PC-9 (cell line): ENCODE data around the gene MTPN. TPM values are rescaled to one million over a fixed set of nuclear protein-coding genes. Genes with fewer than 3 reads are reported as not detected.

ENCODE experiments used
- Bru-seq: library from RNA; stranded (reverse); fragments of 400-500 nt; gene quantifications from one replicate; lab custom pipeline; 2021; lab: Mats Ljungman, UMichigan
- BruChase-seq, 2 experiments: library from RNA; stranded (reverse); fragments of 400-500 nt; gene quantifications; one replicate each; lab custom pipeline; 2021; lab: Mats Ljungman, UMichigan
- BruUV-seq: library from RNA; stranded (reverse); fragments of 400-500 nt; replicated peaks from 2 replicates; lab custom pipeline; 2021; lab: Mats Ljungman, UMichigan
- CTCF ChIA-PET: fragments of 300-600 bp; sonication (Branson Sonifier 250); formaldehyde crosslinking; loops from one replicate; lab custom pipeline; 2022; ENCODE audit warnings: antibody characterized with exemption; lab: Charles Lee
- POLR2A ChIA-PET: fragments of 300-600 bp; sonication (Branson Sonifier 250); formaldehyde crosslinking; loops from one replicate; lab custom pipeline; 2022; ENCODE audit warnings: antibody characterized with exemption; ENCODE audit not compliant: unreplicated experiment; lab: Charles Lee
- DNase-seq, 2 experiments: peaks; one replicate each; pipeline versions ENCODE4 v3.0.0 to v3.0.0-alpha.2; 2015 to 2022; ENCODE audit warnings: mixed read lengths in 1 of 2
- H2AFZ ChIP-seq: fragments of 200-600 bp; sonication (generic); 2 replicates; pipeline ENCODE4 v1.8.1; 2017; ENCODE audit warnings: antibody characterized with exemption
- H3F3A ChIP-seq: fragments of 200-600 bp; sonication (generic); 2 replicates; pipeline ENCODE4 v1.8.1; 2017; ENCODE audit warnings: antibody characterized with exemption, mild to moderate bottlenecking, low read depth; ENCODE audit not compliant: insufficient read depth
- H3K27ac ChIP-seq: fragments of 200-600 bp; sonication (generic); 2 replicates; pipeline ENCODE4 v1.6.1; 2016; ENCODE audit warnings: mixed run types
- H3K27me3 ChIP-seq: fragments of 200-600 bp; sonication (generic); 2 replicates; pipeline ENCODE4 v1.6.1; 2016; ENCODE audit warnings: low read depth, mixed run types; ENCODE audit not compliant: insufficient read depth
- H3K36me3 ChIP-seq: fragments of 200-600 bp; sonication (generic); 2 replicates; pipeline ENCODE4 v1.6.1; 2016; ENCODE audit warnings: low read depth, mixed run types
- H3K4me1 ChIP-seq: fragments of 200-600 bp; sonication (generic); replicated peaks from 2 replicates; pipeline ENCODE4 v1.6.1; 2016; ENCODE audit warnings: mixed run types; ENCODE audit not compliant: insufficient read depth
- H3K4me2 ChIP-seq: fragments of 200-600 bp; sonication (generic); 2 replicates; pipeline ENCODE4 v1.6.1; 2017; ENCODE audit warnings: mixed run types
- H3K4me3 ChIP-seq: fragments of 200-600 bp; sonication (generic); 2 replicates; pipeline ENCODE4 v1.6.1; 2016; ENCODE audit warnings: mixed run types
- H3K79me2 ChIP-seq: fragments of 200-600 bp; sonication (generic); 2 replicates; pipeline ENCODE4 v1.6.1; 2017; ENCODE audit warnings: low read depth, mixed run types
- H3K9me2 ChIP-seq: fragments of 200-600 bp; sonication (generic); 2 replicates; pipeline ENCODE4 v1.8.1; 2017; ENCODE audit warnings: mild to moderate bottlenecking; ENCODE audit not compliant: insufficient read depth
- H3K9me3 ChIP-seq: fragments of 200-600 bp; sonication (generic); 2 replicates; pipeline ENCODE4 v1.8.1; 2016; ENCODE audit warnings: low read depth; ENCODE audit not compliant: insufficient read depth
- H4K20me1 ChIP-seq: fragments of 200-600 bp; sonication (generic); 2 replicates; pipeline ENCODE4 v1.8.1; 2017; ENCODE audit not compliant: insufficient read depth
- EZH2 ChIP-seq: fragments of 200-600 bp; sonication (generic); IDR thresholded peaks from 2 replicates; pipeline ENCODE4 v1.8.0; 2017; ENCODE audit warnings: antibody characterized with exemption, low read depth
- intact Hi-C: fragments of 100-400 bp; cut with micrococcal nuclease; formaldehyde crosslinking; loops from one replicate; pipeline ENCODE4 v1.10.0; 2022; ENCODE audit not compliant: unreplicated experiment
- long read RNA-seq: library from polyadenylated mRNA; stranded (forward); transcript quantifications from one replicate; pipeline ENCODE4 v2.0.0, GENCODE V29; 2022
- total RNA-seq: library from RNA; stranded (reverse); gene quantifications from 2 replicates; pipeline ENCODE4 v1.2.3, GENCODE V29; 2021
- TF ChIP-seq, protein P1 (sequence below): fragments of 200-600 bp; sonication (generic); conservative IDR thresholded peaks from 2 replicates; pipeline ENCODE4 v1.6.1; 2017; ENCODE audit warnings: mixed run types, antibody characterized with exemption, mild to moderate bottlenecking, moderate library complexity

The MTPN gene, protein sequence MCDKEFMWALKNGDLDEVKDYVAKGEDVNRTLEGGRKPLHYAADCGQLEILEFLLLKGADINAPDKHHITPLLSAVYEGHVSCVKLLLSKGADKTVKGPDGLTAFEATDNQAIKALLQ
- total RNA-seq (181 and 212 TPM in 2 replicates), Bru-seq, nascent RNA (percentile 96 among the genes with signal in this experiment), BruChase-seq, experiment 1, labeled RNA remaining after a 2-hour chase (percentile 92 among the genes with signal in this experiment), BruChase-seq, experiment 2, labeled RNA remaining after a 6-hour chase (percentile 97 among the genes with signal in this experiment)
- long read RNA-seq, transcript MTPN-201 (4 exons, 3,738 nt) = major isoform, 15 of 28 reads
- long read RNA-seq, partial matches to known transcripts = 1 of 28 reads
- long read RNA-seq, other reads (novel, unspliced or antisense) = 12 of 28 reads

DNA sequence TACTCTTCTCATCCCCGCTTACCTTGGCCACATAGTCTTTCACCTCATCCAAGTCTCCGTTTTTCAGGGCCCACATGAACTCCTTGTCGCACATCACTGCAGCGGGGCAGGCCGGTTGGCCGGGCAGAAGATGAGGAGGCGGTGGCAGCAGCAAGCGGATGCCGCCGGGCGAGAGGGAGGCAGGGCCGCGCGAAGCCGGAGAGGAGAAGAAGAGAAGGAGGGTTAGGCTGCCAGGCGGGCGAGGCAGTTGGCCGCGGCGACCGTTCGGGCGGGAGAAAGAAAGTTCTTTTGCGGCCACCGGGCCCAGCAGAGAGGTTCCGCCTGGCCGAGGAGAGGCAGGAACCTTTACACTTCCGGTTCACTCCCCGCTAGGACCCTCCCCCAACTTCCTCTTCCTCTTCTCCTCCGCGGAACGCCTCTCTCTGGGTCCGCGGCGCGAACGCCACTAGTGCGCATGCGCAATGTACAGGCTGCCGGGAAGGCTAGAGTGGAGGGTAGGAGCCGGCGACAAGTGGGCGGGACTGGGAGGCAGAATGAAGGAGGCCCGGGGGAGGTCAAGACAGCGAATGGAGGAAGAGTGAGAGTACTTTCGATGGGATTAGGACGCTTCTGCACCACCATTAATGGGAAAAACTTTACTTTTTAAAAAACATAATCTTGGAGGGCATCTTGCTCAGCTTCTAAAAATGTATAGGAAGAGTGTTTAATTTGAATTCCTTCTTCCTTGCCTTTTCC, at the start of gene MTPN:
Gene MTPN, minus strand, starts transcription at position 353 of the 735 bp plus-strand sequence. Its CDS starts 259 bp downstream, at position 94.
- POLR2A ChIA-PET = interaction anchor here (0.6 kb wide), 1 partner anchor 75 kb away, joined by 3 read pairs; no protein-coding TSS in a partner anchor

DNA sequence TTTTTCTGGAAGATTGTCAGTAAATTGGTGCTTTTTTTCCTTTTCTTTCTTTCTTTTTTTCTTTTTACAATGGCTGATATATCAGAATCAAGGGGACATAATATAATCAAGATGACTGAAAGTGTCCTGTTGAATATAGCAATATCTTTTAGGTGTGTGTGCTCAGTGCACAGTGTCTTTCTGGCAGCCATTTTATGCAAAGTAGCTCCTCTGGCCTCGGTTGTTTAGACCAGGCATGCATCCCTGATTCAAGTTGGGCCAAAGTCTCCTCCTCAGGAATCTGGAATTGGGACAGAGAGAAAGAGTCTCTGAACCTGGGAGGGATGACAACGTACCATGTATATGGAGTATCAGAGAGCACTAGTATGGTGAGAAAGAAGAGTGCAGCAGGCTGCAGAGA, 49.0 kb upstream of the MTPN start:
- Histone ChIP-seq H3K4me1 (peaks cover 27% of the 10 kb centered on the region), H3F3A (no peaks in the 10 kb centered on the region; the same call in 1 of the 2 replicates), H3K79me2 (no peaks in the 10 kb centered on the region), H3K4me3 (no peak overlapping the region), H3K27ac (no peak overlapping the region), H4K20me1 (no peaks in the 10 kb centered on the region), H3K4me2 (no peak overlapping the region), H2AFZ (no peak overlapping the region), H3K36me3 (no peaks in the 10 kb centered on the region), H3K27me3 (no peaks in the 10 kb centered on the region), H3K9me3 (no peaks in the 10 kb centered on the region), H3K9me2 (no peaks in the 10 kb centered on the region)
- CTCF ChIA-PET = no interaction called here
- no peak for DNase-seq
- POLR2A ChIA-PET = no interaction called here
- TF ChIP-seq, protein P1, sequence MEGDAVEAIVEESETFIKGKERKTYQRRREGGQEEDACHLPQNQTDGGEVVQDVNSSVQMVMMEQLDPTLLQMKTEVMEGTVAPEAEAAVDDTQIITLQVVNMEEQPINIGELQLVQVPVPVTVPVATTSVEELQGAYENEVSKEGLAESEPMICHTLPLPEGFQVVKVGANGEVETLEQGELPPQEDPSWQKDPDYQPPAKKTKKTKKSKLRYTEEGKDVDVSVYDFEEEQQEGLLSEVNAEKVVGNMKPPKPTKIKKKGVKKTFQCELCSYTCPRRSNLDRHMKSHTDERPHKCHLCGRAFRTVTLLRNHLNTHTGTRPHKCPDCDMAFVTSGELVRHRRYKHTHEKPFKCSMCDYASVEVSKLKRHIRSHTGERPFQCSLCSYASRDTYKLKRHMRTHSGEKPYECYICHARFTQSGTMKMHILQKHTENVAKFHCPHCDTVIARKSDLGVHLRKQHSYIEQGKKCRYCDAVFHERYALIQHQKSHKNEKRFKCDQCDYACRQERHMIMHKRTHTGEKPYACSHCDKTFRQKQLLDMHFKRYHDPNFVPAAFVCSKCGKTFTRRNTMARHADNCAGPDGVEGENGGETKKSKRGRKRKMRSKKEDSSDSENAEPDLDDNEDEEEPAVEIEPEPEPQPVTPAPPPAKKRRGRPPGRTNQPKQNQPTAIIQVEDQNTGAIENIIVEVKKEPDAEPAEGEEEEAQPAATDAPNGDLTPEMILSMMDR = no peak
- TF ChIP-seq EZH2 = no peak
- no TSS peak for BruUV-seq
- intact Hi-C loops = no loop called here

More for the DNA sequence above, at the start of gene MTPN:
- Histone ChIP-seq H3K27ac (peak within 1 kb of the TSS; percentile 52), H3K27me3 (no peaks in the 10 kb centered on the region), H3K4me2 (peak within 1 kb of the TSS; percentile 97), H3K9me3 (no peaks in the 10 kb centered on the region), H3K4me3 (peak within 1 kb of the TSS; percentile 97), H3K79me2 (peaks cover 50% of the 10 kb centered on the region), H2AFZ (peak within 1 kb of the TSS; percentile 85), H3F3A (peaks cover 5% of the 10 kb centered on the region), H3K36me3 (peaks cover 7% of the 10 kb centered on the region), H3K9me2 (no peaks in the 10 kb centered on the region), H3K4me1 (peaks cover 29% of the 10 kb centered on the region), H4K20me1 (peaks cover 40% of the 10 kb centered on the region)
- no peak for TF ChIP-seq EZH2
- TF ChIP-seq, protein P1 = no peak
- DNase-seq = peak; percentile 96 to 99
- BruUV-seq = no TSS peak
- CTCF ChIA-PET = no interaction called here
- intact Hi-C loops = loop anchor here (5.0 kb wide), 2 partner anchors 985 to 1615 kb away; no protein-coding TSS in a partner anchor

DNA sequence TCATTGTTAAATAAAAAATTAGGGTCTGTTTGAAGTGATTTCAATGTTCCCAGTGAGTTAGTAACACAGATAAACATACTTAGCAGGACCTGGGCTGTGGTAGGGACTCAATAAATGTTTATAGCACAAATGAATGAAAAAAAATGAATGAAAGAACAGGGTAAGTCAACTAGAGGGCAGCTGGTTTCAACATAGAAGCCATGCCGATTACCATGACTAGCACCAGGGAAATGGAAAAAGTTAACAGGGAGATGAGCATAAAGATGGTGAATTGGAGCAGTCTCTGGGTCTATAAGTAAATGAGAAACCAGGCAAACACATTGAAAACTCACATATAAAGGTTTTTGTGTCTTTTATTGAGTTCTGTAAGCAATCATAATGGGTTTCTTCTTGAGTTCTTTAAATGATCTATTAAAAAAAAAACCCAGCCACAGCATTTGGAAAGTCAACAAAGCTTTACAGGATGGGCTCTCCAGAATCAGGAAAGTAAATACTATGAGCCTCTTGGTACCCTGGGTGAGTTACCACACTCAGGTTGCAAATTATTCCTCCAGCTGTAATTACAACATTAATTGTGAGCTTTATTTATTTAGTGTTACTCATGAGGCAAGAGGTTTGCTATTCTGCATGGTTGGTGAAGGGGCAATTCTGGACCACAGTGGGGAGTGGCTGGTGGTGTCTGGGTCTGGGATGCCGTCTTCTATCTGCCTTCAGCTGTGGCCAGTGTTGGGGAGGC, 46.1 kb upstream of the MTPN start:
- CTCF ChIA-PET = interaction anchor here (0.6 kb wide), 1 partner anchor 851 kb away, joined by 3 read pairs; no protein-coding TSS in a partner anchor

More for the DNA sequence above, 46.1 kb upstream of the MTPN start:
- BruUV-seq = no TSS peak
- Histone ChIP-seq H3F3A (no peaks in the 10 kb centered on the region), H3K27me3 (no peaks in the 10 kb centered on the region), H3K4me2 (no peak overlapping the region), H3K79me2 (no peaks in the 10 kb centered on the region), H3K4me1 (no peaks in the 10 kb centered on the region), H3K4me3 (no peak overlapping the region), H2AFZ (no peak overlapping the region), H3K9me2 (no peaks in the 10 kb centered on the region), H4K20me1 (no peaks in the 10 kb centered on the region), H3K36me3 (no peaks in the 10 kb centered on the region), H3K9me3 (no peaks in the 10 kb centered on the region), H3K27ac (no peak overlapping the region)
- TF ChIP-seq EZH2 = no peak
- TF ChIP-seq, protein P1 = no peak
- POLR2A ChIA-PET = interaction anchor here (0.6 kb wide), 1 partner anchor 359 kb away, joined by 60 read pairs; no protein-coding TSS in a partner anchor
- no peak for DNase-seq
- intact Hi-C loops = no loop called here
